Keratinocyte (primary cell): ENCODE measurements around the gene MYCBPAP. TPM values are rescaled to one million over a fixed set of nuclear protein-coding genes. Genes with fewer than 3 reads are reported as not detected.

Experiments
- DNase-seq: peaks from one replicate; pipeline ENCODE4 v3.0.0-alpha.2; 2011; ENCODE audit warnings: low read depth, missing footprints, low spot score
- FAIRE-seq: peaks from 2 replicates; lab custom pipeline; 2011; peaks lifted over from hg19 to GRCh38; lab: Jason Lieb, UNC
- H2AFZ ChIP-seq: 2 replicates; pipeline ENCODE4 v1.6.0; 2012; ENCODE audit warnings: low read length, control low read depth, inconsistent platforms; ENCODE audit not compliant: control insufficient read depth
- H3K27ac ChIP-seq: 2 replicates; pipeline ENCODE4 v1.5.1; 2011; ENCODE audit warnings: low read length; ENCODE audit not compliant: control insufficient read depth, insufficient read depth
- H3K27me3 ChIP-seq: 3 replicates; pipeline ENCODE4 v1.6.0; 2011; ENCODE audit warnings: low read length; ENCODE audit not compliant: control insufficient read depth, insufficient read depth; ENCODE audit errors: extremely low read depth
- H3K36me3 ChIP-seq, 2 experiments: 2 replicates in 1 of 2; 3 replicates in 1 of 2; pipeline ENCODE4 v1.5.1; 2011; ENCODE audit warnings: low read length in 2 of 2, mild to moderate bottlenecking in 1 of 2; ENCODE audit not compliant: control insufficient read depth in 2 of 2, insufficient read depth in 2 of 2; ENCODE audit errors: extremely low read depth in 1 of 2
- H3K4me1 ChIP-seq: 3 replicates; pipeline ENCODE4 v1.5.1; 2011; ENCODE audit warnings: low read length; ENCODE audit not compliant: control insufficient read depth, insufficient read depth; ENCODE audit errors: extremely low read depth
- H3K4me2 ChIP-seq: 3 replicates; pipeline ENCODE4 v1.6.0; 2011; ENCODE audit warnings: low read depth, low read length; ENCODE audit not compliant: control insufficient read depth, insufficient read depth; ENCODE audit errors: extremely low read depth
- H3K4me3 ChIP-seq, 3 experiments: fragments of 200-600 bp in 1 of 3; sonication (generic) in 1 of 3; 2 replicates in 2 of 3; 3 replicates in 1 of 3; pipeline ENCODE4 v1.5.1; 2011 to 2016; ENCODE audit warnings: low read length in 3 of 3, mild to moderate bottlenecking in 3 of 3, control low read depth in 2 of 3, inconsistent platforms in 1 of 3, low read depth in 1 of 3, mixed read lengths in 1 of 3, mixed run types in 1 of 3, moderate library complexity in 1 of 3; ENCODE audit not compliant: control insufficient read depth in 2 of 3, insufficient read depth in 2 of 3; ENCODE audit errors: extremely low read depth in 1 of 3
- H3K79me2 ChIP-seq: 2 replicates; pipeline ENCODE4 v1.6.0; 2012; ENCODE audit warnings: low read length; ENCODE audit not compliant: control insufficient read depth, insufficient read depth
- H3K9ac ChIP-seq: 3 replicates; pipeline ENCODE4 v1.6.0; 2011; ENCODE audit warnings: low read length; ENCODE audit not compliant: control insufficient read depth, insufficient read depth; ENCODE audit errors: extremely low read depth
- H3K9me1 ChIP-seq: 3 replicates; pipeline ENCODE4 v1.6.0; 2011; ENCODE audit warnings: low read length; ENCODE audit not compliant: control insufficient read depth, insufficient read depth; ENCODE audit errors: extremely low read depth
- H3K9me3 ChIP-seq: 2 replicates; pipeline ENCODE4 v1.5.1; 2012; ENCODE audit warnings: low read depth, low read length; ENCODE audit not compliant: control insufficient read depth
- H4K20me1 ChIP-seq: 3 replicates; pipeline ENCODE4 v1.6.0; 2011; ENCODE audit warnings: low read length; ENCODE audit not compliant: control insufficient read depth, insufficient read depth; ENCODE audit errors: extremely low read depth
- CTCF ChIP-seq, 3 experiments: IDR thresholded peaks in 1 of 3; conservative IDR thresholded peaks in 1 of 3; optimal IDR thresholded peaks in 1 of 3; 2 replicates in 2 of 3; 3 replicates in 1 of 3; pipeline versions ENCODE3 to v1.5.1; 2011; ENCODE audit warnings: low read length in 3 of 3, mild to moderate bottlenecking in 3 of 3, moderate library complexity in 2 of 3, control low read depth in 1 of 3, inconsistent platforms in 1 of 3; ENCODE audit not compliant: insufficient read depth in 2 of 3; ENCODE audit errors: extremely low read depth in 1 of 3
- EZH2 ChIP-seq: IDR thresholded peaks from one replicate; pipeline ENCODE4 v1.6.1; 2012; ENCODE audit warnings: inconsistent platforms, mild to moderate bottlenecking, low read length, moderate library complexity
- dilution Hi-C: fragments of 300-500 bp; cut with MboI; formaldehyde crosslinking; loops from one replicate; pipeline ENCODE4 v1.7.0; 2020; ENCODE audit warnings: low sequenced_read_pairs; ENCODE audit not compliant: extremely low pct_ligation_motif_present
- polyA plus RNA-seq, 5 experiments: library from polyadenylated mRNA; depleted of rRNA in 3 of 5; stranded (reverse) in 3 of 5; stranded (forward) in 1 of 5; unstranded in 1 of 5; fragments of >200 nt; gene quantifications; 1 replicate in 1 of 5; 2 replicates in 3 of 5; 3 replicates in 1 of 5; pipeline versions ENCODE4 v1.2.1 to v1.2.3, GENCODE V29; 2011 to 2012; ENCODE audit warnings: missing spikeins in 2 of 5, low read depth in 1 of 5, low replicate concordance in 1 of 5

MYCBPAP gene
- polyA plus RNA-seq, 1 donor (not counting 4 experiments of a cell fraction or from before 2014, with no cell fraction given), result 9.5 TPM

- H3K4me2 ChIP-seq, result no peak overlapping the region
- FAIRE-seq (no peak), DNase-seq (no peak)
- H3K79me2 ChIP-seq, result no peaks in the 10 kb centered on the region
- no peaks in the 10 kb centered on the region for H3K9me1 ChIP-seq
- H4K20me1 ChIP-seq, result no peaks in the 10 kb centered on the region
- dilution Hi-C loops, result no loop called here
- no peak overlapping the region for H2AFZ ChIP-seq
- peaks cover 30% of the 10 kb centered on the region for H3K27me3 ChIP-seq
- no peak overlapping the region for H3K4me3 ChIP-seq
- H3K4me1 ChIP-seq, result peaks cover 10% of the 10 kb centered on the region
- no peak overlapping the region for H3K9ac ChIP-seq
- H3K9me3 ChIP-seq, result no peaks in the 10 kb centered on the region
- peaks cover under 1 to 23% of the 10 kb centered on the region in 2 experiments for H3K36me3 ChIP-seq
- no peak for TF ChIP-seq EZH2
- no peak for TF ChIP-seq CTCF (optimal IDR thresholded peaks at IDR 0.05 in 1 of 3, IDR thresholded peaks at IDR 0.05 in 1 of 3, conservative IDR thresholded peaks at IDR 0.05 in 1 of 3; ENCODE audit: extremely low read depth in 1 of 3, insufficient read depth in 2 of 3, low read length in 3 of 3)
- no peak overlapping the region for H3K27ac ChIP-seq
Measured at GRCh38 chr17:50465635-50466034, 42.6 kb upstream of the MYCBPAP start.

GRCh38 chr17:50466371-50467113 lies 41.7 kb upstream of the MYCBPAP start:
- no peaks in the 10 kb centered on the region for H3K9me1 ChIP-seq
- H2AFZ ChIP-seq, result no peak overlapping the region
- H3K79me2 ChIP-seq, result no peaks in the 10 kb centered on the region
- FAIRE-seq, result no peak
- no peak for TF ChIP-seq EZH2
- TF ChIP-seq CTCF (optimal IDR thresholded peaks at IDR 0.05 in 1 of 3, IDR thresholded peaks at IDR 0.05 in 1 of 3, conservative IDR thresholded peaks at IDR 0.05 in 1 of 3; ENCODE audit: extremely low read depth in 1 of 3, insufficient read depth in 2 of 3, low read length in 3 of 3), result no peak
- no peak for DNase-seq
- H3K36me3 ChIP-seq, result peaks cover 2 to 28% of the 10 kb centered on the region in 2 experiments
- H3K9ac ChIP-seq, result no peak overlapping the region
- no peak overlapping the region for H3K4me2 ChIP-seq
- no peaks in the 10 kb centered on the region for H3K9me3 ChIP-seq
- H3K27me3 ChIP-seq, result peaks cover 30% of the 10 kb centered on the region
- no peak overlapping the region for H3K4me3 ChIP-seq
- H4K20me1 ChIP-seq, result no peaks in the 10 kb centered on the region
- H3K27ac ChIP-seq, result no peak overlapping the region
- H3K4me1 ChIP-seq, result peaks cover 10% of the 10 kb centered on the region
- dilution Hi-C loops, result no loop called here
